ENCODE measurements around the gene CDC27. TPM values are rescaled to one million over a fixed set of nuclear protein-coding genes. Genes with fewer than 3 reads are reported as not detected.
"Not testable (repeated sequence)": the region's sequence is repeated elsewhere in the genome, so short reads cannot be mapped to it uniquely, and the experiment has no call there.

Gene CDC27
- total RNA-seq, 1 experiment from 2014 or later = 141 TPM

GRCh38 chr17:47172696-47173565 lies 16.2 kb downstream of the CDC27 start:
- ChIA-PET POLR2A (no interaction called here), CTCF (no interaction called here)
- Mint-ChIP-seq H3K9me3 (ENCODE audit: unreplicated experiment) (no peaks in the 10 kb centered on the region), H3K4me1 (ENCODE audit: insufficient read depth, unreplicated experiment) (peaks cover 10% of the 10 kb centered on the region), H3K27me3 (ENCODE audit: insufficient read depth, unreplicated experiment) (no peaks in the 10 kb centered on the region), H3K36me3 (ENCODE audit: insufficient read depth, unreplicated experiment) (peaks cover 51% of the 10 kb centered on the region), H3K4me3 (ENCODE audit: unreplicated experiment) (no peak overlapping the region), H3K27ac (ENCODE audit: low read depth, unreplicated experiment) (no peak overlapping the region)
- BruUV-seq (replicated peaks) = no TSS peak
- TF ChIP-seq, protein P1, sequence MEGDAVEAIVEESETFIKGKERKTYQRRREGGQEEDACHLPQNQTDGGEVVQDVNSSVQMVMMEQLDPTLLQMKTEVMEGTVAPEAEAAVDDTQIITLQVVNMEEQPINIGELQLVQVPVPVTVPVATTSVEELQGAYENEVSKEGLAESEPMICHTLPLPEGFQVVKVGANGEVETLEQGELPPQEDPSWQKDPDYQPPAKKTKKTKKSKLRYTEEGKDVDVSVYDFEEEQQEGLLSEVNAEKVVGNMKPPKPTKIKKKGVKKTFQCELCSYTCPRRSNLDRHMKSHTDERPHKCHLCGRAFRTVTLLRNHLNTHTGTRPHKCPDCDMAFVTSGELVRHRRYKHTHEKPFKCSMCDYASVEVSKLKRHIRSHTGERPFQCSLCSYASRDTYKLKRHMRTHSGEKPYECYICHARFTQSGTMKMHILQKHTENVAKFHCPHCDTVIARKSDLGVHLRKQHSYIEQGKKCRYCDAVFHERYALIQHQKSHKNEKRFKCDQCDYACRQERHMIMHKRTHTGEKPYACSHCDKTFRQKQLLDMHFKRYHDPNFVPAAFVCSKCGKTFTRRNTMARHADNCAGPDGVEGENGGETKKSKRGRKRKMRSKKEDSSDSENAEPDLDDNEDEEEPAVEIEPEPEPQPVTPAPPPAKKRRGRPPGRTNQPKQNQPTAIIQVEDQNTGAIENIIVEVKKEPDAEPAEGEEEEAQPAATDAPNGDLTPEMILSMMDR (IDR thresholded peaks at IDR 0.05; ENCODE audit: unreplicated experiment) = no peak
- intact Hi-C loops (cut with micrococcal nuclease) = no loop called here
- DNase-seq (ENCODE audit: unreplicated experiment) = no peak

DNA sequence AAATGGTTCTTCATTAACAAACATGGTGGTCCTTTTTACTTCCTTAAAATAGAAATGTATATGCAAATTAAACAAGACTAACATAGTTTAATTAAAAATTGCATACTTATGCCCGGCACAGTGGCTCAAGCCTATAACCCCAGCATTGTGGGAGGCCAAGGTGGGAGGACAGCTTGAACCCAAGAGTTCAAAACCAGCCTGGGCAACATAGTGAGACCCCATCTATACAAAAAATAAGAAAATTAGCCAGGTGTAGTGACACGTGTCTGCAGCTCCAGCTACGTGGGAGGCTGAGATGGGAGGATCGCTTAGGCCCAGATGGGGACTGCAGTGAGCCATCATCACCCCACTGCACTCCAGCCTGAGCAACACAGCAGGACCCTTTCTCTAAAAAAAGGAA lies 18.4 kb downstream of the CDC27 start:
- POLR2A ChIA-PET = interaction anchor here (1.2 kb wide), 1 partner anchor 9 kb away, joined by 4 read pairs; no protein-coding TSS in a partner anchor
- H3K27ac Mint-ChIP-seq (ENCODE audit: low read depth, unreplicated experiment) = no peak overlapping the region
- no TSS peak for BruUV-seq (replicated peaks)

DNA sequence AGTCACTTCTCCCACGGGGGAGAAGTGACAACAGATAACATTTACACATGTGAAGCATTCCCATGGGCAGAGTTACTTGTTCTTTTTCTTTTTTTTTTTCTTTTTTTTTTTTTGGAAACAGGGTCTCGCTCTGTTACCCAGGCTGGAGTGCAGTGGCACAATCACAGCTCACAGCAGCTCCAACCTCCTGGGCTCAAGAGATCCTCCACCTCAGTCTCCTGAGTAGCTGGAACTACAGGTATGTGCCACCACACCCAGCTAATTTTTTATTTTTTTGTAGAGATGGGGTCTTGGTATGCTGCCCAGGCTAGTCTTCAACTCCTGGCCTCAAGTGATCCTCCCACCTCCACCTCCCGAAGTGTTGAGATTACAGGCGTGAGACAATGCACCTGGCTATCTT lies 20.2 kb downstream of the CDC27 start:
- H3K4me1 Mint-ChIP-seq (ENCODE audit: insufficient read depth, unreplicated experiment); H3K27ac Mint-ChIP-seq (ENCODE audit: low read depth, unreplicated experiment); intact Hi-C loops (cut with micrococcal nuclease); H3K9me3 Mint-ChIP-seq (ENCODE audit: unreplicated experiment); H3K4me3 Mint-ChIP-seq (ENCODE audit: unreplicated experiment); DNase-seq (ENCODE audit: unreplicated experiment); H3K27me3 Mint-ChIP-seq (ENCODE audit: insufficient read depth, unreplicated experiment); BruUV-seq (replicated peaks); CTCF ChIA-PET: not testable (repeated sequence)
- peaks cover 45% of the 10 kb centered on the region for H3K36me3 Mint-ChIP-seq (ENCODE audit: insufficient read depth, unreplicated experiment)
- POLR2A ChIA-PET = interaction anchor here (0.6 kb wide), 1 partner anchor 33 kb away, joined by 3 read pairs; no protein-coding TSS in a partner anchor

More for the DNA sequence above, 18.4 kb downstream of the CDC27 start:
- Mint-ChIP-seq H3K4me1 (ENCODE audit: insufficient read depth, unreplicated experiment) (no peaks in the 10 kb centered on the region), H3K36me3 (ENCODE audit: insufficient read depth, unreplicated experiment) (peaks cover 56% of the 10 kb centered on the region), H3K27me3 (ENCODE audit: insufficient read depth, unreplicated experiment) (no peaks in the 10 kb centered on the region), H3K9me3 (ENCODE audit: unreplicated experiment) (no peaks in the 10 kb centered on the region), H3K4me3 (ENCODE audit: unreplicated experiment) (no peak overlapping the region)
- intact Hi-C loops (cut with micrococcal nuclease) = no loop called here
- TF ChIP-seq, protein P1 (IDR thresholded peaks at IDR 0.05; ENCODE audit: unreplicated experiment) = no peak
- CTCF ChIA-PET = no interaction called here
- no peak for DNase-seq (ENCODE audit: unreplicated experiment)

DNA sequence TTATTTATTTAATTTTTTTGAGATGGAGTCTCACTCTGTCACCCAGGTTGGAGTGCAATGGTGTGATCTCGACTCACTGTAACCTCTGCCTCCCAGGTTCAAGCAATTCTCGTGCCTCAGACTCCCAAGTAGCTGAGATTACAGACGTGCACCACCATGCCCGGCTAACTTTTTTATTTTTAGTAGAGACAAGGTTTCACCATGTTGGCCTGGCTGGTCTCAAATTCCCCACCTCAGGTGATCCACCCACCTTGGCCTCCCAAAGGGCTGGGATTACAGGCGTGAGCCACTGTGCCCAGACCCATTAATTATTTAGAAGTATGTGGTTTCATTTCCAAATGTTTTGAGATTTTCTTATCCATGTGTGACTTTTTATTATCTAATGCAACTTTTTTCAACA lies 22.2 kb downstream of the CDC27 start:
- H3K9me3 Mint-ChIP-seq (ENCODE audit: unreplicated experiment); DNase-seq (ENCODE audit: unreplicated experiment); H3K27me3 Mint-ChIP-seq (ENCODE audit: insufficient read depth, unreplicated experiment); CTCF ChIA-PET; POLR2A ChIA-PET; H3K4me3 Mint-ChIP-seq (ENCODE audit: unreplicated experiment); intact Hi-C loops (cut with micrococcal nuclease); H3K4me1 Mint-ChIP-seq (ENCODE audit: insufficient read depth, unreplicated experiment): not testable (repeated sequence)
- BruUV-seq (replicated peaks) = TSS peak; percentile 6
- Mint-ChIP-seq H3K27ac (ENCODE audit: low read depth, unreplicated experiment) (peak overlapping the region; percentile 44), H3K36me3 (ENCODE audit: insufficient read depth, unreplicated experiment) (peaks cover 50% of the 10 kb centered on the region)

DNA sequence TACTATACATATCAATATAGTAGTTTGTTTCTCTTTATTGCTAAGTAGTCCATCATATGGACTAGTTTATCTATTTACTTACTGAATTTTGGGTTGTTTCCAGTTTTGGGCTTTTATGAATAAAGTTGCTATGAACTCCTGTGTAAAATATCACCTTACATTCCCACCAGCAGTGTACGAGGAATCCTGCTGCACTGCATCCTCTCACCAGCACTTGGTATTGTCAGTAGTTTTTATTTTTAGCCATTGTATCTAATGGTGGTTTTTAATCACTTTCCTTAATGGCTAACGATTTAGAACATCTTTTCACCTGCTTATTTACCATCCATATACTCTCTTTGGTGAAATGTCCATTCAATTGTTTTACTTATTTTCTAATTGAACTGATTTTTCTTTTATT lies 24.0 kb downstream of the CDC27 start:
- H3K27me3 Mint-ChIP-seq (ENCODE audit: insufficient read depth, unreplicated experiment) = no peaks in the 10 kb centered on the region
- BruUV-seq (replicated peaks) = no TSS peak
- H3K9me3 Mint-ChIP-seq (ENCODE audit: unreplicated experiment) = no peaks in the 10 kb centered on the region
- TF ChIP-seq, protein P1 (IDR thresholded peaks at IDR 0.05; ENCODE audit: unreplicated experiment) = no peak
- peaks cover 67% of the 10 kb centered on the region for H3K36me3 Mint-ChIP-seq (ENCODE audit: insufficient read depth, unreplicated experiment)
- ChIA-PET CTCF (no interaction called here), POLR2A (no interaction called here)
- DNase-seq (ENCODE audit: unreplicated experiment) = no peak
- H3K4me3 Mint-ChIP-seq (ENCODE audit: unreplicated experiment) = no peak overlapping the region
- H3K27ac Mint-ChIP-seq (ENCODE audit: low read depth, unreplicated experiment) = no peak overlapping the region
- intact Hi-C loops (cut with micrococcal nuclease) = no loop called here
- no peaks in the 10 kb centered on the region for H3K4me1 Mint-ChIP-seq (ENCODE audit: insufficient read depth, unreplicated experiment)

All from MCF 10A (cell line).